Right lobe of liver (tissue), 6 donors: Measurements from ENCODE around the gene SH2B2. TPM values are rescaled to one million over a fixed set of nuclear protein-coding genes. Genes with fewer than 3 reads are reported as not detected.

Source experiments
- ATAC-seq, 4 donors: fragments of 200-7000 bp; cut with Tn5 transposase; one replicate each; pipeline ENCODE4 v1.9.1; 2020; ENCODE audit warnings: mild to moderate bottlenecking in 4 of 4, moderate library complexity in 4 of 4
- DNase-seq, 3 donors: peaks; one replicate each; pipeline ENCODE4 v3.0.0-alpha.2; 2020
- H3K27ac ChIP-seq, 3 donors: fragments of 200-600 bp; one replicate each; pipeline ENCODE4 v1.8.0; 2022
- H3K27me3 ChIP-seq, 2 donors: fragments of 200-600 bp; one replicate each; pipeline ENCODE4 v1.8.0; 2022
- H3K36me3 ChIP-seq, 4 donors: fragments of 200-600 bp; sonication (generic) in 1 of 4; one replicate each; pipeline versions ENCODE4 v1.5.1 to v1.8.0; 2017 to 2022; ENCODE audit warnings: control low read depth in 1 of 4
- H3K4me1 ChIP-seq, 4 donors: fragments of 200-600 bp; sonication (generic) in 1 of 4; one replicate each; pipeline versions ENCODE4 v1.5.1 to v1.8.0; 2017 to 2022; ENCODE audit warnings: control low read depth in 1 of 4
- H3K4me3 ChIP-seq, 3 donors: fragments of 200-600 bp; one replicate each; pipeline ENCODE4 v1.8.0; 2022
- H3K9me3 ChIP-seq, 4 donors: fragments of 200-600 bp; sonication (generic) in 1 of 4; one replicate each; pipeline versions ENCODE4 v1.5.1 to v1.8.0; 2017 to 2022; ENCODE audit warnings: control low read depth in 1 of 4
- CTCF ChIP-seq, 4 donors: fragments of 200-600 bp in 3 of 4; fragments of 450-650 bp in 1 of 4; IDR thresholded peaks; one replicate each; pipeline versions ENCODE4 v1.5.1 to v1.8.0; 2016 to 2022; ENCODE audit warnings: antibody characterized with exemption in 4 of 4, mild to moderate bottlenecking in 2 of 4
- POLR2A ChIP-seq: fragments of 450-650 bp; IDR thresholded peaks from one replicate; pipeline ENCODE4 v1.6.1; 2017; ENCODE audit warnings: antibody characterized with exemption, mild to moderate bottlenecking
- WGBS: methylation state at CpG from one replicate; pipeline ENCODE4 v1.1.6; 2018; ENCODE audit warnings: low coverage, low lambda C conversion rate; ENCODE audit not compliant: insufficient coverage; ENCODE audit errors: missing lambda C conversion rate; 5-methylcytosine and 5-hydroxymethylcytosine counted together
- intact Hi-C, 2 donors: fragments of 100-400 bp; cut with DNase I; formaldehyde crosslinking; loops; one replicate each; pipeline versions ENCODE4 v1.11.2 to v1.14.1; 2022
- long read RNA-seq: library from polyadenylated mRNA; unstranded; transcript quantifications from one replicate; pipeline ENCODE4 v2.0.0, GENCODE V29; 2019
- total RNA-seq, 6 experiments: library from RNA; depleted of rRNA in 2 of 6; stranded (reverse); fragments of >200 nt in 2 of 6; fragmentation: NEBNext Ultra II Directional in 3 of 6; extraction: Animal tissue kit (Norgen Biotek cat#: 25700) in 3 of 6; gene quantifications; one replicate each; pipeline versions ENCODE4 v1.1.0 to v1.2.4, GENCODE V29; 2016 to 2023
- donor health status: DM: no; HTN: yes; CAD: no.
- donor health status: DM: no; HTN: no; CAD: no.
- donor health status: DM: no; HTN: no; CAD: no.
- donor health status: DM: no; HTN: yes; CAD: no.
- donor health status: DM: no; HTN: yes; CAD: no.

Gene SH2B2
- total RNA-seq, result 1 to 10 TPM; 1.7 to 3.1 (median 2.6) TPM
- long read RNA-seq, result 0 reads

- intact Hi-C loops, result no loop called here
- Histone ChIP-seq H3K4me1 (peaks cover 0 to 13% (median 0%) of the 10 kb centered on the region in 4 donors), H3K27ac (peak within 1 kb of the TSS; percentile 44 to 84 (median 73)), H3K27me3 (no peaks in the 10 kb centered on the region), H3K36me3 (no peaks in the 10 kb centered on the region), H3K4me3 (peak within 1 kb of the TSS; percentile 65 to 80 (median 70)), H3K9me3 (no peaks in the 10 kb centered on the region)
- WGBS, result no CpG with 5 or more reads among the region's 116 CpGs
- peak; percentile 71 to 81 (median 80) for DNase-seq
- peak; percentile 70 to 79 (median 74) for ATAC-seq
- peak; percentile 67 for TF ChIP-seq POLR2A
- no peak for TF ChIP-seq CTCF (IDR thresholded peaks at IDR 0.05)
Observed at GRCh38 chr7:102286237-102287110, at the start of gene SH2B2. SH2B2 (plus strand) TSS chr7:102286868; CDS start chr7:102300551, 13,683 bp downstream.

GRCh38 chr7:102239206-102239820 is 47.4 kb upstream of the SH2B2 start:
- H3K9me3 ChIP-seq, result no peaks in the 10 kb centered on the region
- no peak overlapping the region for H3K27ac ChIP-seq
- intact Hi-C loops, result no loop called here
- TF ChIP-seq CTCF (IDR thresholded peaks at IDR 0.05) (no peak), POLR2A (no peak)
- DNase-seq (no peak), ATAC-seq (no peak)
- H3K4me3 ChIP-seq, result no peak overlapping the region
- peaks cover 0 to 41% (median 10%) of the 10 kb centered on the region in 4 donors for H3K36me3 ChIP-seq
- 93% methylated on average over 6 of the region's 35 CpGs for WGBS
- no peaks in the 10 kb centered on the region for H3K27me3 ChIP-seq
- peaks cover 0 to 9% (median 3%) of the 10 kb centered on the region in 4 donors for H3K4me1 ChIP-seq

GRCh38 chr7:102241431-102241830 is 45.2 kb upstream of the SH2B2 start:
- no peak for ATAC-seq
- Histone ChIP-seq H3K27me3 (no peaks in the 10 kb centered on the region), H3K36me3 (peaks cover 0 to 42% (median 10%) of the 10 kb centered on the region in 4 donors), H3K4me1 (no peaks in the 10 kb centered on the region), H3K9me3 (no peaks in the 10 kb centered on the region), H3K27ac (no peak overlapping the region), H3K4me3 (no peak overlapping the region)
- TF ChIP-seq CTCF (IDR thresholded peaks at IDR 0.05), result no peak
- no peak for DNase-seq
- intact Hi-C loops, result no loop called here
- 94% methylated on average over 6 of the region's 8 CpGs for WGBS

GRCh38 chr7:102244601-102245000 is 42.1 kb upstream of the SH2B2 start:
- Histone ChIP-seq H3K27ac (no peak overlapping the region), H3K4me3 (no peak overlapping the region), H3K27me3 (no peaks in the 10 kb centered on the region), H3K9me3 (no peaks in the 10 kb centered on the region), H3K36me3 (peaks cover 0 to 45% (median 7%) of the 10 kb centered on the region in 4 donors), H3K4me1 (no peaks in the 10 kb centered on the region)
- intact Hi-C loops, result no loop called here
- TF ChIP-seq CTCF (IDR thresholded peaks at IDR 0.05) (no peak), POLR2A (no peak)
- no peak for ATAC-seq
- WGBS, result no CpG with 5 or more reads among the region's 4 CpGs
- no peak for DNase-seq
